HepG2 (cell line): ENCODE measurements around the gene ZMYM4. TPM values are rescaled to one million over a fixed set of nuclear protein-coding genes. Genes with fewer than 3 reads are reported as not detected.

Source experiments
- ATAC-seq: fragments of 200-7000 bp; cut with Tn5 transposase; 3 replicates; pipeline ENCODE4 v1.9.1; 2020; ENCODE audit warnings: mild to moderate bottlenecking, moderate library complexity
- BruUV-seq: library from RNA; stranded (reverse); fragments of 400-500 nt; replicated peaks from 2 replicates; lab custom pipeline; 2021; lab: Mats Ljungman, UMichigan
- CTCF ChIA-PET: fragments of 300-600 bp; formaldehyde crosslinking; extraction: SDS; loops from one replicate; lab custom pipeline; 2021; ENCODE audit warnings: low total read pairs, inconsistent platforms, low intra/inter-chr PET ratio; lab: Yijun Ruan, JAX
- POLR2A ChIA-PET: fragments of 350-600 bp; sonication (Branson Sonifier 250); formaldehyde crosslinking; loops from one replicate; lab custom pipeline; 2020; ENCODE audit warnings: antibody characterized with exemption, inconsistent platforms; lab: Yijun Ruan, JAX
- DNase-seq: peaks from one replicate; pipeline ENCODE4 v3.0.0-alpha.2; 2015; ENCODE audit warnings: low spot score
- FAIRE-seq: peaks from 3 replicates; lab custom pipeline; 2011; peaks lifted over from hg19 to GRCh38; lab: Jason Lieb, UNC
- H2AFZ ChIP-seq: one replicate; pipeline ENCODE4 v1.6.1; 2011; ENCODE audit warnings: low read length, inconsistent platforms
- H3K27ac ChIP-seq: fragments of 300-600 bp; 3 replicates; pipeline ENCODE4 v1.8.0; 2011; ENCODE audit warnings: mixed run types, mild to moderate bottlenecking, mixed read lengths, low read length, inconsistent platforms; ENCODE audit not compliant: insufficient read depth; ENCODE audit errors: extremely low read length
- H3K27me3 ChIP-seq, 2 experiments: fragments of 200-600 bp in 1 of 2; 2 replicates in 1 of 2; 3 replicates in 1 of 2; pipeline versions ENCODE4 v1.6.0 to v1.8.0; 2011; ENCODE audit warnings: low read length in 2 of 2, mild to moderate bottlenecking in 2 of 2, moderate library complexity in 2 of 2, inconsistent platforms in 1 of 2; ENCODE audit not compliant: insufficient read depth in 2 of 2, control insufficient read depth in 1 of 2
- H3K36me3 ChIP-seq, 2 experiments: fragments of 200-600 bp in 1 of 2; replicated peaks in 1 of 2; 2 replicates in 1 of 2; 3 replicates in 1 of 2; pipeline versions ENCODE4 v1.5.1 to v1.8.0; 2011; ENCODE audit warnings: low read length in 2 of 2, inconsistent platforms in 1 of 2; ENCODE audit not compliant: insufficient read depth in 2 of 2, control insufficient read depth in 1 of 2
- H3K4me1 ChIP-seq: 2 replicates; pipeline ENCODE4 v1.5.1; 2012; ENCODE audit warnings: low read length, inconsistent platforms; ENCODE audit not compliant: insufficient read depth
- H3K4me2 ChIP-seq: 2 replicates; pipeline ENCODE4 v1.6.0; 2011; ENCODE audit warnings: low read depth, low read length, inconsistent platforms
- H3K4me3 ChIP-seq, 3 experiments: fragments of 200-600 bp in 1 of 3; sonication (generic), shearing (Covaris generic) in 1 of 3; replicated peaks in 1 of 3; 2 replicates each; pipeline ENCODE4 v1.5.1; 2011 to 2016; ENCODE audit warnings: low read length in 3 of 3, inconsistent platforms in 2 of 3, low read depth in 2 of 3, mild to moderate bottlenecking in 2 of 3, control low read depth in 1 of 3, mixed read lengths in 1 of 3; ENCODE audit not compliant: insufficient read depth in 1 of 3
- H3K79me2 ChIP-seq: one replicate; pipeline ENCODE4 v1.6.1; 2011; ENCODE audit warnings: low read length, inconsistent platforms; ENCODE audit not compliant: insufficient read depth
- H3K9ac ChIP-seq: 2 replicates; pipeline ENCODE4 v1.6.0; 2011; ENCODE audit warnings: mild to moderate bottlenecking, low read depth, low read length, inconsistent platforms; ENCODE audit not compliant: insufficient read depth
- H3K9me3 ChIP-seq: 2 replicates; pipeline ENCODE4 v1.5.1; 2012; ENCODE audit warnings: mild to moderate bottlenecking, low read length
- H4K20me1 ChIP-seq: 2 replicates; pipeline ENCODE4 v1.6.0; 2011; ENCODE audit warnings: inconsistent platforms, mild to moderate bottlenecking, low read length, moderate library complexity; ENCODE audit not compliant: insufficient read depth
- MIER3 ChIP-seq: IDR thresholded peaks from 2 replicates; pipeline ENCODE4 v1.6.1; 2016; ENCODE audit warnings: missing compliant biosample characterization, borderline replicate concordance
- MTF1 ChIP-seq: sonication (generic); formaldehyde crosslinking; IDR thresholded peaks from 2 replicates; pipeline ENCODE4 v1.5.0; 2020; ENCODE audit warnings: missing genetic modification reagents
- PTBP1 ChIP-seq: fragments of 200-400 bp; formaldehyde crosslinking; IDR thresholded peaks from 2 replicates; pipeline ENCODE4 v1.6.1; 2018; ENCODE audit warnings: low read length, low read depth; ENCODE audit not compliant: poor library complexity, severe bottlenecking
- SMAD1 ChIP-seq: sonication (generic); formaldehyde crosslinking; IDR thresholded peaks from 2 replicates; pipeline ENCODE4 v1.4.0; 2020; ENCODE audit warnings: missing genetic modification reagents, low read depth, mild to moderate bottlenecking, borderline replicate concordance
- TRIM24 ChIP-seq: sonication (generic); formaldehyde crosslinking; IDR thresholded peaks from 2 replicates; pipeline ENCODE4 v1.8.0; 2022; ENCODE audit warnings: mild to moderate bottlenecking, missing genetic modification reagents
- ZC3H13 ChIP-seq: sonication (generic); formaldehyde crosslinking; IDR thresholded peaks from 2 replicates; pipeline ENCODE4 v1.8.1; 2023; ENCODE audit warnings: mild to moderate bottlenecking, missing genetic modification reagents, moderate library complexity
- ZNF225 ChIP-seq: sonication (generic); formaldehyde crosslinking; IDR thresholded peaks from 2 replicates; pipeline ENCODE4 v1.4.0; 2020; ENCODE audit warnings: mild to moderate bottlenecking, missing genetic modification reagents
- ZNF30 ChIP-seq: sonication (generic); formaldehyde crosslinking; IDR thresholded peaks from 2 replicates; pipeline ENCODE4 v1.5.0; 2020; ENCODE audit warnings: mild to moderate bottlenecking, missing genetic modification reagents
- ZNF331 ChIP-seq: sonication (generic); formaldehyde crosslinking; IDR thresholded peaks from 2 replicates; pipeline ENCODE4 v1.4.0; 2020; ENCODE audit warnings: missing genetic modification reagents
- ZNF430 ChIP-seq: sonication (generic); formaldehyde crosslinking; IDR thresholded peaks from 2 replicates; pipeline ENCODE4 v1.9.0; 2021; ENCODE audit warnings: mild to moderate bottlenecking, missing genetic modification reagents
- WGBS: methylation state at CpG from one replicate; pipeline ENCODE4 v1.1.6; 2017; ENCODE audit warnings: low lambda C conversion rate; 5-methylcytosine and 5-hydroxymethylcytosine counted together
- in situ Hi-C: cut with HindIII; loops from 2 replicates; pipeline ENCODE4 v1.10.0; 2017; ENCODE audit warnings: low pct_unique_long_range_greater_than_20kb; ENCODE audit not compliant: extremely low pct_ligation_motif_present
- intact Hi-C: fragments of 100-400 bp; cut with micrococcal nuclease; formaldehyde crosslinking; loops from one replicate; pipeline ENCODE4 v1.10.0; 2022; ENCODE audit not compliant: unreplicated experiment
- polyA plus RNA-seq, 8 experiments: library from polyadenylated mRNA; depleted of rRNA in 3 of 8; stranded (reverse) in 7 of 8; unstranded in 1 of 8; fragments of >200 nt; fragmentation: Illumina TruSeq in 4 of 8; extraction: Trizol in 4 of 8; gene quantifications; 2 replicates each; pipeline versions ENCODE4 v1.2.1 to v1.2.3, GENCODE V29; 2011 to 2016; ENCODE audit warnings: low read depth in 4 of 8, missing spikeins in 1 of 8, mixed read lengths in 1 of 8; ENCODE audit not compliant: insufficient read depth in 1 of 8
- total RNA-seq, 5 experiments: library from RNA; depleted of rRNA; stranded (reverse); fragments of >200 nt; fragmentation: Illumina TruSeq; extraction: Trizol; gene quantifications; 2 replicates each; pipeline ENCODE4 v1.2.3, GENCODE V29; 2016; ENCODE audit warnings: low read depth in 1 of 5
- TF ChIP-seq, protein P1 (sequence below): sonication (generic); formaldehyde crosslinking; IDR thresholded peaks from 2 replicates; pipeline ENCODE4 v1.8.0; 2022; ENCODE audit warnings: mild to moderate bottlenecking, missing genetic modification reagents; ENCODE audit not compliant: insufficient replicate concordance
- TF ChIP-seq, protein P2 (sequence below): sonication (generic); formaldehyde crosslinking; IDR thresholded peaks from 2 replicates; pipeline ENCODE4 v1.5.1; 2020; ENCODE audit warnings: missing genetic modification reagents, mild to moderate bottlenecking, borderline replicate concordance
- TF ChIP-seq, protein P3 (sequence below): sonication (generic); formaldehyde crosslinking; IDR thresholded peaks from 2 replicates; pipeline ENCODE4 v1.5.0; 2020; ENCODE audit warnings: missing genetic modification reagents, mild to moderate bottlenecking, borderline replicate concordance
- TF ChIP-seq, protein P4 (sequence below): sonication (generic); formaldehyde crosslinking; IDR thresholded peaks from 2 replicates; pipeline ENCODE4 v1.9.0; 2021; ENCODE audit warnings: mild to moderate bottlenecking, missing genetic modification reagents

The ZMYM4 gene
- total and polyA plus RNA-seq, 2 of the 13 experiments (the other 11 are each of a cell fraction or from before 2014, with no cell fraction given) = 13.9 to 37.6 TPM

DNA sequence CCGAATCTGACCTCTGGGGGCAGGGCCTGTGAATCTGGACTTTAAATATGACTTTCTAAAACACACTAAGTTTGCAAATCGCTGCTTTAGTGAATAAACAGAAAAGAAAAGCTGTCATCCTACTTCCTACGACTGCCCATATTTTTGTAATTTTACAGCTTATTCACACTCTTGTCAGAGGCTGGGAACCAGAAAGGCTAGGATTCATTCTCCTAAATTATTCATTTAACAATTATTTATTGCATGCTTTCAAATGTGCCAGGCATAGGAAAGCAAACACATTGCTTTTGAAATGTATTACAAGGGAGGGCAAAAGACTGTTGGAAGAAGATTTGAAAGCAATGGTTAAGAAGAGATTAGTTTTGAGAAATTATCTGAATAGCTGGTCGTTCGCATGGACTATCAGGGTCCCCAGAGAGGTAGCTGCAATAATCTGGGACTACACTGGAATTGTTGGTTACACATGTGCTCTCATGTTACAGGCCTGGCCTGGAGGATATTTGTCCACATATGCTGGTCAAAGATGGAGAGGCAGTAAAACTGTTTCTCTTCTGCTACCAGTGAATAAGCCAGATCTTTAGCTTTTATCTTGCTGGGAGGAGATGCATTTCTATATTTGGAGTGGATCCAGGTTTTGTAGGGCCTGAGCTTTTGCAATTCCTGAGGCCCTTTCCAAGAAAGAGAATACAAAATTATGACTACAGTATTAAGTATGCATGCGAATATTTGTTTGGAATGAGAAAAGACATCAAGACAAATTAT, 46.0 kb upstream of the ZMYM4 start:
- in situ Hi-C loops = loop anchor here (10.0 kb wide), 1 partner anchor 62 kb away; no protein-coding TSS in a partner anchor
- intact Hi-C loops = no loop called here
- Histone ChIP-seq H3K4me1 (no peaks in the 10 kb centered on the region), H3K27ac (no peak overlapping the region), H3K36me3 (no peaks in the 10 kb centered on the region), H4K20me1 (no peaks in the 10 kb centered on the region), H3K9me3 (no peaks in the 10 kb centered on the region), H2AFZ (no peak overlapping the region), H3K4me2 (no peak overlapping the region), H3K9ac (no peak overlapping the region), H3K79me2 (no peaks in the 10 kb centered on the region), H3K4me3 (no peak overlapping the region), H3K27me3 (no peaks in the 10 kb centered on the region; a peak in 1 of 5 replicates)
- ChIA-PET CTCF (no interaction called here), POLR2A (no interaction called here)
- no peak for FAIRE-seq
- no peak for DNase-seq
- 26% methylated on average over 6 of the region's 6 CpGs for WGBS
- no TSS peak for BruUV-seq
- no peak for ATAC-seq
- TF ChIP-seq SMAD1 (CRISPR knock-in tag) (no peak), TRIM24 (CRISPR knock-in tag) (no peak), ZNF331 (no peak), ZNF225 (no peak), MTF1 (no peak), ZNF30 (CRISPR knock-in tag) (no peak), PTBP1 (no peak), MIER3 (no peak), ZNF430 (CRISPR knock-in tag) (no peak), ZC3H13 (CRISPR knock-in tag) (no peak)
- TF ChIP-seq, protein P1, sequence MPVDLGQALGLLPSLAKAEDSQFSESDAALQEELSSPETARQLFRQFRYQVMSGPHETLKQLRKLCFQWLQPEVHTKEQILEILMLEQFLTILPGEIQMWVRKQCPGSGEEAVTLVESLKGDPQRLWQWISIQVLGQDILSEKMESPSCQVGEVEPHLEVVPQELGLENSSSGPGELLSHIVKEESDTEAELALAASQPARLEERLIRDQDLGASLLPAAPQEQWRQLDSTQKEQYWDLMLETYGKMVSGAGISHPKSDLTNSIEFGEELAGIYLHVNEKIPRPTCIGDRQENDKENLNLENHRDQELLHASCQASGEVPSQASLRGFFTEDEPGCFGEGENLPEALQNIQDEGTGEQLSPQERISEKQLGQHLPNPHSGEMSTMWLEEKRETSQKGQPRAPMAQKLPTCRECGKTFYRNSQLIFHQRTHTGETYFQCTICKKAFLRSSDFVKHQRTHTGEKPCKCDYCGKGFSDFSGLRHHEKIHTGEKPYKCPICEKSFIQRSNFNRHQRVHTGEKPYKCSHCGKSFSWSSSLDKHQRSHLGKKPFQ = no peak
- TF ChIP-seq, protein P2, sequence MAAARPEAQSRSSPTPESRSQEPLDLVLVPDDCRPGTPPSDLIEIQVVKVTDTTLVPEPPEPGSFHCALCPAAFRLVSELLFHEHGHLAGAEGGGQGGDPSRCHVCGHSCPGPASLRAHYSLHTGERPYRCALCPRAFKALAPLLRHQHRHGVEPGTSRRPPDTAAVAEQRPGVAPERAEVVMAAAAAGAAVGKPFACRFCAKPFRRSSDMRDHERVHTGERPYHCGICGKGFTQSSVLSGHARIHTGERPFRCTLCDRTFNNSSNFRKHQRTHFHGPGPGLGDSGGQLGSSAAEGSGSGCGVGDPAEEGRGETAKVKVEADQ (CRISPR knock-in tag) = no peak
- TF ChIP-seq, protein P3, sequence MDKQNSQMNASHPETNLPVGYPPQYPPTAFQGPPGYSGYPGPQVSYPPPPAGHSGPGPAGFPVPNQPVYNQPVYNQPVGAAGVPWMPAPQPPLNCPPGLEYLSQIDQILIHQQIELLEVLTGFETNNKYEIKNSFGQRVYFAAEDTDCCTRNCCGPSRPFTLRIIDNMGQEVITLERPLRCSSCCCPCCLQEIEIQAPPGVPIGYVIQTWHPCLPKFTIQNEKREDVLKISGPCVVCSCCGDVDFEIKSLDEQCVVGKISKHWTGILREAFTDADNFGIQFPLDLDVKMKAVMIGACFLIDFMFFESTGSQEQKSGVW (CRISPR knock-in tag) = no peak
- TF ChIP-seq, protein P4, sequence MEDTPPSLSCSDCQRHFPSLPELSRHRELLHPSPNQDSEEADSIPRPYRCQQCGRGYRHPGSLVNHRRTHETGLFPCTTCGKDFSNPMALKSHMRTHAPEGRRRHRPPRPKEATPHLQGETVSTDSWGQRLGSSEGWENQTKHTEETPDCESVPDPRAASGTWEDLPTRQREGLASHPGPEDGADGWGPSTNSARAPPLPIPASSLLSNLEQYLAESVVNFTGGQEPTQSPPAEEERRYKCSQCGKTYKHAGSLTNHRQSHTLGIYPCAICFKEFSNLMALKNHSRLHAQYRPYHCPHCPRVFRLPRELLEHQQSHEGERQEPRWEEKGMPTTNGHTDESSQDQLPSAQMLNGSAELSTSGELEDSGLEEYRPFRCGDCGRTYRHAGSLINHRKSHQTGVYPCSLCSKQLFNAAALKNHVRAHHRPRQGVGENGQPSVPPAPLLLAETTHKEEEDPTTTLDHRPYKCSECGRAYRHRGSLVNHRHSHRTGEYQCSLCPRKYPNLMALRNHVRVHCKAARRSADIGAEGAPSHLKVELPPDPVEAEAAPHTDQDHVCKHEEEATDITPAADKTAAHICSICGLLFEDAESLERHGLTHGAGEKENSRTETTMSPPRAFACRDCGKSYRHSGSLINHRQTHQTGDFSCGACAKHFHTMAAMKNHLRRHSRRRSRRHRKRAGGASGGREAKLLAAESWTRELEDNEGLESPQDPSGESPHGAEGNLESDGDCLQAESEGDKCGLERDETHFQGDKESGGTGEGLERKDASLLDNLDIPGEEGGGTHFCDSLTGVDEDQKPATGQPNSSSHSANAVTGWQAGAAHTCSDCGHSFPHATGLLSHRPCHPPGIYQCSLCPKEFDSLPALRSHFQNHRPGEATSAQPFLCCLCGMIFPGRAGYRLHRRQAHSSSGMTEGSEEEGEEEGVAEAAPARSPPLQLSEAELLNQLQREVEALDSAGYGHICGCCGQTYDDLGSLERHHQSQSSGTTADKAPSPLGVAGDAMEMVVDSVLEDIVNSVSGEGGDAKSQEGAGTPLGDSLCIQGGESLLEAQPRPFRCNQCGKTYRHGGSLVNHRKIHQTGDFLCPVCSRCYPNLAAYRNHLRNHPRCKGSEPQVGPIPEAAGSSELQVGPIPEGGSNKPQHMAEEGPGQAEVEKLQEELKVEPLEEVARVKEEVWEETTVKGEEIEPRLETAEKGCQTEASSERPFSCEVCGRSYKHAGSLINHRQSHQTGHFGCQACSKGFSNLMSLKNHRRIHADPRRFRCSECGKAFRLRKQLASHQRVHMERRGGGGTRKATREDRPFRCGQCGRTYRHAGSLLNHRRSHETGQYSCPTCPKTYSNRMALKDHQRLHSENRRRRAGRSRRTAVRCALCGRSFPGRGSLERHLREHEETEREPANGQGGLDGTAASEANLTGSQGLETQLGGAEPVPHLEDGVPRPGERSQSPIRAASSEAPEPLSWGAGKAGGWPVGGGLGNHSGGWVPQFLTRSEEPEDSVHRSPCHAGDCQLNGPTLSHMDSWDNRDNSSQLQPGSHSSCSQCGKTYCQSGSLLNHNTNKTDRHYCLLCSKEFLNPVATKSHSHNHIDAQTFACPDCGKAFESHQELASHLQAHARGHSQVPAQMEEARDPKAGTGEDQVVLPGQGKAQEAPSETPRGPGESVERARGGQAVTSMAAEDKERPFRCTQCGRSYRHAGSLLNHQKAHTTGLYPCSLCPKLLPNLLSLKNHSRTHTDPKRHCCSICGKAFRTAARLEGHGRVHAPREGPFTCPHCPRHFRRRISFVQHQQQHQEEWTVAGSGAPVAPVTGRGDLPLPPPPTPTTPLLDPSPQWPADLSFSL (CRISPR knock-in tag) = no peak
